PC-3 (cell line): ENCODE data around the gene PRPF6.

Experiments
- EZH2 ChIP-seq: fragments of 300-600 bp; sonication (generic); IDR thresholded peaks from one replicate; pipeline ENCODE4 v1.6.1; 2017; ENCODE audit warnings: antibody characterized with exemption, mild to moderate bottlenecking, low read length; ENCODE audit not compliant: unreplicated experiment
- EZH2phosphoT487 ChIP-seq: fragments of 300-600 bp; sonication (generic); IDR thresholded peaks from 2 replicates; pipeline ENCODE4 v1.6.1; 2018; ENCODE audit warnings: mild to moderate bottlenecking, antibody characterized with exemption, low read length, borderline replicate concordance
- TF ChIP-seq, protein P1 (sequence below): fragments of 300-600 bp; sonication (generic); conservative IDR thresholded peaks from 2 replicates; pipeline ENCODE4 v1.5.1; 2017; ENCODE audit warnings: antibody characterized with exemption, low read depth, mild to moderate bottlenecking, low read length

DNA sequence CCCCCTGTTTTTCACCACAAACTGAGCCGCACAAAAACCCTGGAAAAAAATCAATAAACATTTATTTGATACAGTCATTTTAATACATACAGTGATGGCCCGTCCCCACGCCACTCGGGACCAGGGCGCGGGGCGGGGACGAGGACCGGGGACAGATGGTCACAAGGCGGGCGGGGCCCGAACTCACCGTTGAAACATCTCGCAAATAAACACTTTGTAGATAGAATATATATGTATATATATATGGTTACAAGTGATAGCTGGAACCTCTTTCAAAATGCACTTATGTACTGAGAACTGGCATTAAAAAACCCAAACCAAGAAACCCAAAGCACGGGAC is 24.3 kb upstream of the PRPF6 start:
- TF ChIP-seq EZH2 (no peak), EZH2phosphoT487 (no peak)
- TF ChIP-seq, protein P1, sequence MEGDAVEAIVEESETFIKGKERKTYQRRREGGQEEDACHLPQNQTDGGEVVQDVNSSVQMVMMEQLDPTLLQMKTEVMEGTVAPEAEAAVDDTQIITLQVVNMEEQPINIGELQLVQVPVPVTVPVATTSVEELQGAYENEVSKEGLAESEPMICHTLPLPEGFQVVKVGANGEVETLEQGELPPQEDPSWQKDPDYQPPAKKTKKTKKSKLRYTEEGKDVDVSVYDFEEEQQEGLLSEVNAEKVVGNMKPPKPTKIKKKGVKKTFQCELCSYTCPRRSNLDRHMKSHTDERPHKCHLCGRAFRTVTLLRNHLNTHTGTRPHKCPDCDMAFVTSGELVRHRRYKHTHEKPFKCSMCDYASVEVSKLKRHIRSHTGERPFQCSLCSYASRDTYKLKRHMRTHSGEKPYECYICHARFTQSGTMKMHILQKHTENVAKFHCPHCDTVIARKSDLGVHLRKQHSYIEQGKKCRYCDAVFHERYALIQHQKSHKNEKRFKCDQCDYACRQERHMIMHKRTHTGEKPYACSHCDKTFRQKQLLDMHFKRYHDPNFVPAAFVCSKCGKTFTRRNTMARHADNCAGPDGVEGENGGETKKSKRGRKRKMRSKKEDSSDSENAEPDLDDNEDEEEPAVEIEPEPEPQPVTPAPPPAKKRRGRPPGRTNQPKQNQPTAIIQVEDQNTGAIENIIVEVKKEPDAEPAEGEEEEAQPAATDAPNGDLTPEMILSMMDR, result no peak
